Suprapubic skin (tissue), 4 donors: Measurements from ENCODE around the gene TMC4. TPM values are rescaled to one million over a fixed set of nuclear protein-coding genes. Genes with fewer than 3 reads are reported as not detected.
A peak's percentile ranks its signal among the peaks of the same experiment; 100 is the strongest.

Experiments
- DNase-seq, 2 donors: peaks; one replicate each; pipeline ENCODE4 v3.0.0-alpha.2; 2019; ENCODE audit warnings: low spot score in 2 of 2
- H3K27ac ChIP-seq: fragments of 200-600 bp; sonication (generic); one replicate; pipeline ENCODE4 v1.5.1; 2019
- H3K27me3 ChIP-seq: fragments of 200-600 bp; sonication (generic); one replicate; pipeline ENCODE4 v1.5.1; 2019
- H3K36me3 ChIP-seq: fragments of 200-600 bp; sonication (generic); one replicate; pipeline ENCODE4 v1.5.1; 2019
- H3K4me1 ChIP-seq: fragments of 200-600 bp; sonication (generic); one replicate; pipeline ENCODE4 v1.5.1; 2019
- H3K4me3 ChIP-seq: fragments of 200-600 bp; sonication (generic); one replicate; pipeline ENCODE4 v1.5.1; 2019; ENCODE audit warnings: mild to moderate bottlenecking
- H3K9me3 ChIP-seq: fragments of 200-600 bp; sonication (generic); one replicate; pipeline ENCODE4 v1.5.1; 2019
- CTCF ChIP-seq, 2 donors: fragments of 200-600 bp in 1 of 2; fragments of 450-650 bp in 1 of 2; sonication (generic) in 1 of 2; IDR thresholded peaks; one replicate each; pipeline ENCODE4 v1.5.1; 2016 to 2019; ENCODE audit warnings: antibody characterized with exemption in 2 of 2, mild to moderate bottlenecking in 1 of 2, moderate library complexity in 1 of 2
- EP300 ChIP-seq: sonication (generic); formaldehyde crosslinking; IDR thresholded peaks from one replicate; pipeline ENCODE4 v1.6.1; 2017; ENCODE audit warnings: antibody characterized with exemption
- POLR2A ChIP-seq, 2 donors: fragments of 450-650 bp; IDR thresholded peaks; one replicate each; pipeline ENCODE4 v1.6.1; 2017; ENCODE audit warnings: antibody characterized with exemption in 2 of 2, mild to moderate bottlenecking in 2 of 2, moderate library complexity in 2 of 2
- POLR2AphosphoS5 ChIP-seq, 3 donors: sonication (generic); formaldehyde crosslinking; IDR thresholded peaks; one replicate each; pipeline ENCODE4 v1.6.1; 2017; ENCODE audit warnings: antibody characterized with exemption in 3 of 3
- WGBS: methylation state at CpG from one replicate; pipeline ENCODE4 v1.1.5; 2018; 5-methylcytosine and 5-hydroxymethylcytosine counted together
- total RNA-seq, 4 donors: library from RNA; depleted of rRNA; stranded (reverse); fragments of >200 nt; gene quantifications; one replicate each; pipeline ENCODE4 v1.1.0, GENCODE V29; 2016

TMC4 gene
- total RNA-seq, 4 donors from 2014 or later = 3.4 to 22.8 (median 9.0) TPM

- Histone ChIP-seq H3K36me3 (peaks cover 62% of the 10 kb centered on the region), H3K27me3 (no peaks in the 10 kb centered on the region), H3K27ac (no peak overlapping the region), H3K4me1 (peaks cover 84% of the 10 kb centered on the region), H3K4me3 (no peak overlapping the region), H3K9me3 (no peaks in the 10 kb centered on the region)
- 87% methylated on average over 15 of the region's 27 CpGs for WGBS
- TF ChIP-seq POLR2A (IDR thresholded peaks at IDR 0.05) = no peak
- TF ChIP-seq CTCF (IDR thresholded peaks at IDR 0.05) = no peak
- TF ChIP-seq EP300 = no peak
- TF ChIP-seq POLR2AphosphoS5 (IDR thresholded peaks at IDR 0.05) = no peak
- no peak for DNase-seq
Observed at GRCh38 chr19:54206030-54206830, 33.3 kb upstream of the TMC4 start.

- H3K27me3 ChIP-seq = no peaks in the 10 kb centered on the region
- H3K4me3 ChIP-seq = no peak overlapping the region
- H3K4me1 ChIP-seq = peaks cover 85% of the 10 kb centered on the region
- TF ChIP-seq EP300 = no peak
- TF ChIP-seq CTCF (IDR thresholded peaks at IDR 0.05) = no peak
- TF ChIP-seq POLR2AphosphoS5 (IDR thresholded peaks at IDR 0.05) = no peak
- TF ChIP-seq POLR2A (IDR thresholded peaks at IDR 0.05) = no peak
- 84% methylated on average over 4 of the region's 4 CpGs for WGBS
- DNase-seq = no peak
- no peak overlapping the region for H3K27ac ChIP-seq
- H3K9me3 ChIP-seq = no peaks in the 10 kb centered on the region
- peaks cover 62% of the 10 kb centered on the region for H3K36me3 ChIP-seq
Observed at GRCh38 chr19:54204767-54205468, 32.0 kb upstream of the TMC4 start.

- Histone ChIP-seq H3K27ac (no peak overlapping the region), H3K9me3 (no peaks in the 10 kb centered on the region), H3K4me1 (peaks cover 70% of the 10 kb centered on the region), H3K4me3 (no peak overlapping the region), H3K27me3 (no peaks in the 10 kb centered on the region), H3K36me3 (peaks cover 61% of the 10 kb centered on the region)
- 55% methylated on average over 9 of the region's 9 CpGs for WGBS
- DNase-seq = no peak
- no peak for TF ChIP-seq CTCF (IDR thresholded peaks at IDR 0.05)
- no peak for TF ChIP-seq POLR2A (IDR thresholded peaks at IDR 0.05)
- no peak for TF ChIP-seq EP300
- TF ChIP-seq POLR2AphosphoS5 (IDR thresholded peaks at IDR 0.05) = no peak
Observed at GRCh38 chr19:54203151-54203611, 30.2 kb upstream of the TMC4 start.

- WGBS = 67% methylated on average over 13 of the region's 13 CpGs
- Histone ChIP-seq H3K27me3 (no peaks in the 10 kb centered on the region), H3K4me1 (peaks cover 64% of the 10 kb centered on the region), H3K9me3 (no peaks in the 10 kb centered on the region), H3K27ac (no peak overlapping the region), H3K4me3 (peak overlapping the region; percentile 78), H3K36me3 (peaks cover 49% of the 10 kb centered on the region)
- no peak for DNase-seq
- TF ChIP-seq EP300 (no peak), POLR2AphosphoS5 (IDR thresholded peaks at IDR 0.05) (no peak), POLR2A (IDR thresholded peaks at IDR 0.05) (no peak), CTCF (IDR thresholded peaks at IDR 0.05) (no peak)
Observed at GRCh38 chr19:54201980-54202379, 29.0 kb upstream of the TMC4 start.

GRCh38 chr19:54201172-54201701, 28.3 kb upstream of the TMC4 start:
- peak overlapping the region; percentile 78 for H3K4me3 ChIP-seq
- no peak for TF ChIP-seq CTCF (IDR thresholded peaks at IDR 0.05)
- TF ChIP-seq EP300 = no peak
- TF ChIP-seq POLR2AphosphoS5 (IDR thresholded peaks at IDR 0.05) = no peak
- no peak for TF ChIP-seq POLR2A (IDR thresholded peaks at IDR 0.05)
- no peaks in the 10 kb centered on the region for H3K27me3 ChIP-seq
- peaks cover 56% of the 10 kb centered on the region for H3K4me1 ChIP-seq
- peak overlapping the region; percentile 95 for H3K27ac ChIP-seq
- 0% methylated on average over 7 of the region's 28 CpGs for WGBS
- H3K9me3 ChIP-seq = no peaks in the 10 kb centered on the region
- DNase-seq = no peak
- peaks cover 42% of the 10 kb centered on the region for H3K36me3 ChIP-seq
